GM23248 (cell line): ENCODE data around the gene RPIA.

Source experiments
- EZH2 ChIP-seq: fragments of 200-600 bp; sonication (generic); IDR thresholded peaks from 2 replicates; pipeline ENCODE4 v1.6.1; 2018; ENCODE audit warnings: antibody characterized with exemption, mild to moderate bottlenecking; ENCODE audit not compliant: insufficient read depth, poor library complexity, severe bottlenecking
- EZH2phosphoT487 ChIP-seq: fragments of 200-600 bp; sonication (generic); IDR thresholded peaks from 2 replicates; pipeline ENCODE4 v1.6.1; 2018; ENCODE audit warnings: antibody characterized with exemption, moderate library complexity, mild to moderate bottlenecking, low read depth; ENCODE audit not compliant: insufficient read depth

GRCh38 chr2:88692187-88692586, 714 bp downstream of the RPIA start:
- TF ChIP-seq EZH2 (no peak), EZH2phosphoT487 (no peak)
